PC-3 (cell line): Measurements from ENCODE around the gene NCCRP1. TPM values are rescaled to one million over a fixed set of nuclear protein-coding genes. Genes with fewer than 3 reads are reported as not detected.
"Not testable (repeated sequence)": the region's sequence is repeated elsewhere in the genome, so short reads cannot be mapped to it uniquely, and the experiment has no call there.

Experiments
- ATAC-seq: fragments of 200-7000 bp; cut with Tn5 transposase; 2 replicates; pipeline ENCODE4 v1.9.1; 2020; ENCODE audit warnings: mild to moderate bottlenecking, moderate library complexity
- BruUV-seq: library from RNA; stranded (reverse); fragments of 400-500 nt; replicated peaks from 2 replicates; lab custom pipeline; 2021; lab: Mats Ljungman, UMichigan
- CTCF ChIA-PET: fragments of 300-600 bp; sonication (Branson Sonifier 250); formaldehyde crosslinking; loops from one replicate; lab custom pipeline; 2022; ENCODE audit warnings: antibody characterized with exemption; lab: Charles Lee
- POLR2A ChIA-PET: fragments of 300-600 bp; sonication (Branson Sonifier 250); formaldehyde crosslinking; loops from one replicate; lab custom pipeline; 2022; ENCODE audit warnings: antibody characterized with exemption; ENCODE audit not compliant: unreplicated experiment; lab: Charles Lee
- DNase-seq: peaks from one replicate; pipeline ENCODE4 v3.0.0-alpha.2; 2015
- H2AFZ ChIP-seq: fragments of 300-600 bp; sonication (generic); 2 replicates; pipeline ENCODE4 v1.6.0; 2016; ENCODE audit warnings: antibody characterized with exemption, low read length
- H3F3A ChIP-seq: fragments of 300-600 bp; sonication (generic); one replicate; pipeline ENCODE4 v1.6.0; 2017; ENCODE audit warnings: antibody characterized with exemption, low read length, control low read depth, mild to moderate bottlenecking; ENCODE audit not compliant: unreplicated experiment
- H3K27ac ChIP-seq: fragments of 300-600 bp; sonication (generic); 2 replicates; pipeline ENCODE4 v1.5.1; 2016; ENCODE audit warnings: mild to moderate bottlenecking, low read length
- H3K27me3 ChIP-seq: fragments of 300-600 bp; sonication (generic); 2 replicates; pipeline ENCODE4 v1.6.1; 2016; ENCODE audit warnings: low read length, mixed read lengths
- H3K36me3 ChIP-seq: fragments of 300-600 bp; sonication (generic); 2 replicates; pipeline ENCODE4 v1.6.1; 2016; ENCODE audit warnings: low read depth, mixed run types, low read length, mixed read lengths
- H3K4me1 ChIP-seq: fragments of 300-600 bp; sonication (generic); 2 replicates; pipeline ENCODE4 v1.5.1; 2016; ENCODE audit warnings: low read length; ENCODE audit not compliant: insufficient read depth
- H3K4me2 ChIP-seq: fragments of 300-600 bp; sonication (generic); 2 replicates; pipeline ENCODE4 v1.6.0; 2016; ENCODE audit warnings: low read length
- H3K4me3 ChIP-seq: fragments of 300-600 bp; sonication (generic); 2 replicates; pipeline ENCODE4 v1.5.1; 2016; ENCODE audit warnings: mild to moderate bottlenecking, low read length, mixed read lengths
- H3K79me2 ChIP-seq: fragments of 300-600 bp; sonication (generic); 2 replicates; pipeline ENCODE4 v1.6.1; 2017; ENCODE audit warnings: low read length, mixed read lengths
- H3K9ac ChIP-seq: fragments of 300-600 bp; sonication (generic); 2 replicates; pipeline ENCODE4 v1.6.0; 2016; ENCODE audit warnings: mild to moderate bottlenecking, low read length
- H3K9me2 ChIP-seq: fragments of 300-600 bp; sonication (generic); replicated peaks from 2 replicates; pipeline ENCODE4 v1.6.1; 2016; ENCODE audit warnings: mixed run types, low read length, mixed read lengths
- H3K9me3 ChIP-seq: fragments of 300-600 bp; sonication (generic); 2 replicates; pipeline ENCODE4 v1.6.1; 2016; ENCODE audit warnings: low read length, mixed read lengths
- H4K20me1 ChIP-seq: fragments of 300-600 bp; sonication (generic); 2 replicates; pipeline ENCODE4 v1.6.1; 2016; ENCODE audit warnings: low read length, mixed read lengths
- EZH2 ChIP-seq: fragments of 300-600 bp; sonication (generic); IDR thresholded peaks from one replicate; pipeline ENCODE4 v1.6.1; 2017; ENCODE audit warnings: antibody characterized with exemption, mild to moderate bottlenecking, low read length; ENCODE audit not compliant: unreplicated experiment
- EZH2phosphoT487 ChIP-seq: fragments of 300-600 bp; sonication (generic); IDR thresholded peaks from 2 replicates; pipeline ENCODE4 v1.6.1; 2018; ENCODE audit warnings: mild to moderate bottlenecking, antibody characterized with exemption, low read length, borderline replicate concordance
- intact Hi-C: fragments of 100-400 bp; cut with micrococcal nuclease; formaldehyde crosslinking; loops from 2 replicates; pipeline ENCODE4 v1.9.0; 2023
- total RNA-seq: library from RNA; depleted of rRNA; stranded (reverse); fragments of >200 nt; gene quantifications from 2 replicates; pipeline ENCODE4 v1.2.3, GENCODE V29; 2014
- TF ChIP-seq, protein P1 (sequence below): fragments of 300-600 bp; sonication (generic); conservative IDR thresholded peaks from 2 replicates; pipeline ENCODE4 v1.5.1; 2017; ENCODE audit warnings: antibody characterized with exemption, low read depth, mild to moderate bottlenecking, low read length

The NCCRP1 gene
- total RNA-seq, 1 experiment from 2014 or later: 2.2 TPM

DNA sequence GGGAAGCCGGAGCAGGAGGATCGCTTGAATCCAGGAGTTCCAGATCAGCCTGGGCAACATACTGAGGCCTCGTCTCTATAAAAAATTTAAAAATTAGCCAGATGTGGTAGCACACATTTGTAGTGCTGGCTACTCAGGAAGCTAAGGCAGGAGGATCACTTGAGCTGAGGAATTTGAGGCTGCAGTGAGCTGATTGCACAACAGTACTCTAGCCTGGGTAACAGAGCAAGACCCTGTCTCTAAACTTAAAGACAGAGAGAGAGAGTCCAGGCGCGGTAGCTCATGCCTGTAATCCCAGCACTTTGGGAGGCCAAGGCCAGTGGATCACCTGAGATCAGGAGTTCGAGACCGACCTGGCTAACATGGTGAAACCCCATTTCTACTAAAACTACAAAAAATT, 43.7 kb downstream of the NCCRP1 start:
- H3K9ac ChIP-seq: no peak overlapping the region
- intact Hi-C loops: no loop called here
- H3K79me2 ChIP-seq: no peaks in the 10 kb centered on the region
- H3F3A ChIP-seq: no peaks in the 10 kb centered on the region
- POLR2A ChIA-PET: no interaction called here
- no peaks in the 10 kb centered on the region for H3K4me1 ChIP-seq
- no peak for DNase-seq
- no peak overlapping the region for H3K27ac ChIP-seq
- no peaks in the 10 kb centered on the region for H4K20me1 ChIP-seq
- TF ChIP-seq EZH2phosphoT487 (no peak), EZH2 (no peak)
- TF ChIP-seq, protein P1, sequence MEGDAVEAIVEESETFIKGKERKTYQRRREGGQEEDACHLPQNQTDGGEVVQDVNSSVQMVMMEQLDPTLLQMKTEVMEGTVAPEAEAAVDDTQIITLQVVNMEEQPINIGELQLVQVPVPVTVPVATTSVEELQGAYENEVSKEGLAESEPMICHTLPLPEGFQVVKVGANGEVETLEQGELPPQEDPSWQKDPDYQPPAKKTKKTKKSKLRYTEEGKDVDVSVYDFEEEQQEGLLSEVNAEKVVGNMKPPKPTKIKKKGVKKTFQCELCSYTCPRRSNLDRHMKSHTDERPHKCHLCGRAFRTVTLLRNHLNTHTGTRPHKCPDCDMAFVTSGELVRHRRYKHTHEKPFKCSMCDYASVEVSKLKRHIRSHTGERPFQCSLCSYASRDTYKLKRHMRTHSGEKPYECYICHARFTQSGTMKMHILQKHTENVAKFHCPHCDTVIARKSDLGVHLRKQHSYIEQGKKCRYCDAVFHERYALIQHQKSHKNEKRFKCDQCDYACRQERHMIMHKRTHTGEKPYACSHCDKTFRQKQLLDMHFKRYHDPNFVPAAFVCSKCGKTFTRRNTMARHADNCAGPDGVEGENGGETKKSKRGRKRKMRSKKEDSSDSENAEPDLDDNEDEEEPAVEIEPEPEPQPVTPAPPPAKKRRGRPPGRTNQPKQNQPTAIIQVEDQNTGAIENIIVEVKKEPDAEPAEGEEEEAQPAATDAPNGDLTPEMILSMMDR: no peak
- no peaks in the 10 kb centered on the region for H3K9me2 ChIP-seq
- no peaks in the 10 kb centered on the region for H3K36me3 ChIP-seq
- H2AFZ ChIP-seq: no peak overlapping the region
- no peaks in the 10 kb centered on the region for H3K9me3 ChIP-seq
- no peaks in the 10 kb centered on the region for H3K27me3 ChIP-seq
- CTCF ChIA-PET: no interaction called here
- no peak overlapping the region for H3K4me2 ChIP-seq
- ATAC-seq: no peak
- BruUV-seq: no TSS peak
- H3K4me3 ChIP-seq: no peak overlapping the region

DNA sequence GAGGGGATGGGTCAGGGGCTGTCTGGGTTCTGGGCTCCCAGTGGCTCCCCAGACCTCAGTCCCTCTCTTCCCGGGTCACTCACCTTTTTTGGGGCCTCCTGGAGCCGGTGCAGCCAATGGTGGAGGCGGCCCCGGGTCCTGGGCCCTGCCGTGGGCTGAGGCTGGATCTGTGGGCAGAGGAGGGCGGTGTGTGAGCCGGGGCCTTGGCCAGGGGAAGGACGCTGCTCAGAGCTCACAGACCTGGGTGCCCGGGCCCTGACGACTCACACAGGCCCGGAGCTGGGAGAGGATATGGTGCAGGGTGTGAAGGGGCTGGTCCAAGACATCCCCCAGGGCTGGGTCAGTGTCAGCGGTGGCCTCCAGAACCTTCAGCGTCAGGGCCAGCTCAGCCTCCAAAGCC, 47.0 kb downstream of the NCCRP1 start:
- H3K9me2 ChIP-seq, H3K36me3 ChIP-seq, H3K79me2 ChIP-seq, ATAC-seq, H3F3A ChIP-seq, H3K27me3 ChIP-seq, H3K4me2 ChIP-seq, H4K20me1 ChIP-seq, intact Hi-C loops, CTCF ChIA-PET, POLR2A ChIA-PET, H3K4me1 ChIP-seq, BruUV-seq, H3K9ac ChIP-seq, H3K27ac ChIP-seq, H3K9me3 ChIP-seq, H3K4me3 ChIP-seq, DNase-seq, H2AFZ ChIP-seq: not testable (repeated sequence)

DNA sequence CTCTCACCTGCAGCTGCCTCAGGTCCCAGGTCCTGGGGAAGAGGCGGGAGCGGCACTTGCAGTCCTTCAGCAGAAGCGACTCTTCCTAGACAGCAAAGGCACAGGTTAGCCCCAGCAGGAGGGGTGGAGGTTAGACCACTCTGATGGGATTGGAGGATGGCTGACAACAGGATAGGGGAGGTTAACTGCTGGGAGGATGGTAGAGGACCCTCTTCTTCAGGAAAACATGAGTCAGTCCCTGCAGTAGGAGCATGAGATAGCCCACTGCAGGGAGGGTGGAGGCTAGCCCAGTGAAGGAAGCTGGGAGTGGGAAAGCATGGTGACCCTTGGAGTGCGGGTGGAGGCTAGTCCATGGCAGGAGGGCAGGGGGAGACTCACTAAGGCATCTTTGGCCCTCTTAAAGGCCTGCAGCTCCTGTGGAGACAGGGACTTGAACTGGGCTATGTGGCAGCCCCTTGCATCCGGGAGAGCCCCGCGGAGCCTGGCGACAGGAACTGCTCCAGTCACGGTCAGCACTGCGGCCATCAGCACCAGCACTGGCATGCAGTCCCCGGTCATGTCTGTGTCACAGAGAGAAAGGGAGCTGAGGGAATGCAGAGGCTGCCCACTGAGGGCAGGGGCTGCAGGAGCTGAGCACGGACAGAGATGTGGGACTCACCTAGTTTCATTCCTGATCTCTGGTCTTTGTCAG, 47.8 kb downstream of the NCCRP1 start, which contains the start of gene IFNL3:
Gene IFNL3, minus strand, starts transcription at position 597 of the 691 bp plus-strand sequence. Its CDS starts 39 bp downstream, at position 558.
- H3K9me3 ChIP-seq, CTCF ChIA-PET, POLR2A ChIA-PET, H3K4me3 ChIP-seq, H3K27me3 ChIP-seq, H4K20me1 ChIP-seq, H2AFZ ChIP-seq, H3K79me2 ChIP-seq, H3K4me1 ChIP-seq, DNase-seq, H3K36me3 ChIP-seq, BruUV-seq, H3K27ac ChIP-seq, H3K9ac ChIP-seq, ATAC-seq, H3F3A ChIP-seq, intact Hi-C loops, H3K9me2 ChIP-seq, H3K4me2 ChIP-seq: not testable (repeated sequence)

DNA sequence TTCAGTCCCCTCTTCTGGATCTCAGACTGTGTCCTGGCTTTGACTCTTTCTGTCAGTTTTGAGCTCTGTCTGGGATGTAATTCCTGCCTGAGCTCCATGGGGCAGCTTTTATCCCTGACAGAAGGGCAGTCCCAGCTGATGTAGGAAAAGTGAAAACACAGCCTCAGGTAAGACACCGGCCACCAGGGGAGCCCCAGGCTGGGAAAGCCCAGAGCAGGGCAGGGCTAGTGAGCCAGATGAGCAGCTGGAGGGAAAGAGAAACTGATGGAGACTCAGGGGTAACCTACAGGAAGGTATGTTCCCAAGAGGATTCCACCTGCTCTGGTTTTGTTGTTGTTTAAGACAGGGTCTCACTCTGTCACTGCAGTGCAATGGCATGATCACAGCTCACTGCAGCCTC, 48.4 kb downstream of the NCCRP1 start:
- peak; percentile 71 for ATAC-seq
- BruUV-seq, H3K4me3 ChIP-seq, H3K9me2 ChIP-seq, H3K4me2 ChIP-seq, H3K27me3 ChIP-seq, H3K27ac ChIP-seq, POLR2A ChIA-PET, H3K9ac ChIP-seq, H3K36me3 ChIP-seq, H3K9me3 ChIP-seq, H4K20me1 ChIP-seq, H2AFZ ChIP-seq, CTCF ChIA-PET, H3K79me2 ChIP-seq, DNase-seq, H3F3A ChIP-seq, intact Hi-C loops, H3K4me1 ChIP-seq: not testable (repeated sequence)
